HepG2 (cell line): ENCODE measurements around the gene GNG13. TPM values are rescaled to one million over a fixed set of nuclear protein-coding genes. Genes with fewer than 3 reads are reported as not detected.

Experiments used
- ATAC-seq: fragments of 200-7000 bp; cut with Tn5 transposase; 3 replicates; pipeline ENCODE4 v1.9.1; 2020; ENCODE audit warnings: mild to moderate bottlenecking, moderate library complexity
- BruUV-seq: library from RNA; stranded (reverse); fragments of 400-500 nt; replicated peaks from 2 replicates; lab custom pipeline; 2021; lab: Mats Ljungman, UMichigan
- CTCF ChIA-PET: fragments of 300-600 bp; formaldehyde crosslinking; extraction: SDS; loops from one replicate; lab custom pipeline; 2021; ENCODE audit warnings: low total read pairs, inconsistent platforms, low intra/inter-chr PET ratio; lab: Yijun Ruan, JAX
- POLR2A ChIA-PET: fragments of 350-600 bp; sonication (Branson Sonifier 250); formaldehyde crosslinking; loops from one replicate; lab custom pipeline; 2020; ENCODE audit warnings: antibody characterized with exemption, inconsistent platforms; lab: Yijun Ruan, JAX
- DNase-seq: peaks from one replicate; pipeline ENCODE4 v3.0.0-alpha.2; 2015; ENCODE audit warnings: low spot score
- FAIRE-seq: peaks from 3 replicates; lab custom pipeline; 2011; peaks lifted over from hg19 to GRCh38; lab: Jason Lieb, UNC
- H2AFZ ChIP-seq: one replicate; pipeline ENCODE4 v1.6.1; 2011; ENCODE audit warnings: low read length, inconsistent platforms
- H3K27ac ChIP-seq: fragments of 300-600 bp; 3 replicates; pipeline ENCODE4 v1.8.0; 2011; ENCODE audit warnings: mixed run types, mild to moderate bottlenecking, mixed read lengths, low read length, inconsistent platforms; ENCODE audit not compliant: insufficient read depth; ENCODE audit errors: extremely low read length
- H3K27me3 ChIP-seq, 2 experiments: fragments of 200-600 bp in 1 of 2; 2 replicates in 1 of 2; 3 replicates in 1 of 2; pipeline versions ENCODE4 v1.6.0 to v1.8.0; 2011; ENCODE audit warnings: low read length in 2 of 2, mild to moderate bottlenecking in 2 of 2, moderate library complexity in 2 of 2, inconsistent platforms in 1 of 2; ENCODE audit not compliant: insufficient read depth in 2 of 2, control insufficient read depth in 1 of 2
- H3K36me3 ChIP-seq, 2 experiments: fragments of 200-600 bp in 1 of 2; replicated peaks in 1 of 2; 2 replicates in 1 of 2; 3 replicates in 1 of 2; pipeline versions ENCODE4 v1.5.1 to v1.8.0; 2011; ENCODE audit warnings: low read length in 2 of 2, inconsistent platforms in 1 of 2; ENCODE audit not compliant: insufficient read depth in 2 of 2, control insufficient read depth in 1 of 2
- H3K4me1 ChIP-seq: 2 replicates; pipeline ENCODE4 v1.5.1; 2012; ENCODE audit warnings: low read length, inconsistent platforms; ENCODE audit not compliant: insufficient read depth
- H3K4me2 ChIP-seq: 2 replicates; pipeline ENCODE4 v1.6.0; 2011; ENCODE audit warnings: low read depth, low read length, inconsistent platforms
- H3K4me3 ChIP-seq, 3 experiments: fragments of 200-600 bp in 1 of 3; sonication (generic), shearing (Covaris generic) in 1 of 3; replicated peaks in 1 of 3; 2 replicates each; pipeline ENCODE4 v1.5.1; 2011 to 2016; ENCODE audit warnings: low read length in 3 of 3, inconsistent platforms in 2 of 3, low read depth in 2 of 3, mild to moderate bottlenecking in 2 of 3, control low read depth in 1 of 3, mixed read lengths in 1 of 3; ENCODE audit not compliant: insufficient read depth in 1 of 3
- H3K79me2 ChIP-seq: one replicate; pipeline ENCODE4 v1.6.1; 2011; ENCODE audit warnings: low read length, inconsistent platforms; ENCODE audit not compliant: insufficient read depth
- H3K9ac ChIP-seq: 2 replicates; pipeline ENCODE4 v1.6.0; 2011; ENCODE audit warnings: mild to moderate bottlenecking, low read depth, low read length, inconsistent platforms; ENCODE audit not compliant: insufficient read depth
- H3K9me3 ChIP-seq: 2 replicates; pipeline ENCODE4 v1.5.1; 2012; ENCODE audit warnings: mild to moderate bottlenecking, low read length
- H4K20me1 ChIP-seq: 2 replicates; pipeline ENCODE4 v1.6.0; 2011; ENCODE audit warnings: inconsistent platforms, mild to moderate bottlenecking, low read length, moderate library complexity; ENCODE audit not compliant: insufficient read depth
- ERF ChIP-seq: IDR thresholded peaks from 2 replicates; pipeline ENCODE4 v1.6.1; 2018; ENCODE audit warnings: missing biosample characterization, missing genetic modification reagents
- GLI4 ChIP-seq: sonication (generic); formaldehyde crosslinking; IDR thresholded peaks from 2 replicates; pipeline ENCODE4 v1.5.1; 2020; ENCODE audit warnings: missing genetic modification reagents, mild to moderate bottlenecking, moderate library complexity, borderline replicate concordance
- NFRKB ChIP-seq: fragments of 450-650 bp; IDR thresholded peaks from 2 replicates; pipeline ENCODE4 v1.6.1; 2017
- PHF8 ChIP-seq: sonication (generic); formaldehyde crosslinking; IDR thresholded peaks from 2 replicates; pipeline ENCODE4 v1.5.0; 2020; ENCODE audit warnings: missing genetic modification reagents
- PTBP1 ChIP-seq: fragments of 200-400 bp; formaldehyde crosslinking; IDR thresholded peaks from 2 replicates; pipeline ENCODE4 v1.6.1; 2018; ENCODE audit warnings: low read length, low read depth; ENCODE audit not compliant: poor library complexity, severe bottlenecking
- RARG ChIP-seq: sonication (generic); formaldehyde crosslinking; IDR thresholded peaks from 2 replicates; pipeline ENCODE4 v1.4.0; 2020; ENCODE audit warnings: low read depth, mild to moderate bottlenecking, missing genetic modification reagents
- RXRB ChIP-seq: IDR thresholded peaks from 2 replicates; pipeline ENCODE4 v1.6.1; 2016; ENCODE audit warnings: borderline replicate concordance, missing genetic modification reagents, missing compliant biosample characterization
- ZFP62 ChIP-seq: sonication (generic); formaldehyde crosslinking; IDR thresholded peaks from 2 replicates; pipeline ENCODE4 v1.4.0; 2020; ENCODE audit warnings: missing genetic modification reagents
- ZNF335 ChIP-seq: sonication (generic); formaldehyde crosslinking; IDR thresholded peaks from 2 replicates; pipeline ENCODE4 v1.4.0; 2020; ENCODE audit warnings: missing genetic modification reagents
- ZNF883 ChIP-seq: sonication (generic); formaldehyde crosslinking; IDR thresholded peaks from 2 replicates; pipeline ENCODE4 v1.5.1; 2020; ENCODE audit warnings: mild to moderate bottlenecking, missing genetic modification reagents; ENCODE audit errors: not compliant biosample characterization
- WGBS: methylation state at CpG from one replicate; pipeline ENCODE4 v1.1.6; 2017; ENCODE audit warnings: low lambda C conversion rate; 5-methylcytosine and 5-hydroxymethylcytosine counted together
- in situ Hi-C: cut with HindIII; loops from 2 replicates; pipeline ENCODE4 v1.10.0; 2017; ENCODE audit warnings: low pct_unique_long_range_greater_than_20kb; ENCODE audit not compliant: extremely low pct_ligation_motif_present
- intact Hi-C: fragments of 100-400 bp; cut with micrococcal nuclease; formaldehyde crosslinking; loops from one replicate; pipeline ENCODE4 v1.10.0; 2022; ENCODE audit not compliant: unreplicated experiment
- polyA plus RNA-seq, 8 experiments: library from polyadenylated mRNA; depleted of rRNA in 3 of 8; stranded (reverse) in 7 of 8; unstranded in 1 of 8; fragments of >200 nt; fragmentation: Illumina TruSeq in 4 of 8; extraction: Trizol in 4 of 8; gene quantifications; 2 replicates each; pipeline versions ENCODE4 v1.2.1 to v1.2.3, GENCODE V29; 2011 to 2016; ENCODE audit warnings: low read depth in 4 of 8, missing spikeins in 1 of 8, mixed read lengths in 1 of 8; ENCODE audit not compliant: insufficient read depth in 1 of 8
- total RNA-seq, 5 experiments: library from RNA; depleted of rRNA; stranded (reverse); fragments of >200 nt; fragmentation: Illumina TruSeq; extraction: Trizol; gene quantifications; 2 replicates each; pipeline ENCODE4 v1.2.3, GENCODE V29; 2016; ENCODE audit warnings: low read depth in 1 of 5
- TF ChIP-seq, protein P1 (sequence below): sonication (generic); formaldehyde crosslinking; IDR thresholded peaks from 2 replicates; pipeline ENCODE4 v1.4.0; 2020; ENCODE audit warnings: missing genetic modification reagents, mild to moderate bottlenecking, borderline replicate concordance

Gene GNG13
- total and polyA plus RNA-seq, 2 of the 13 experiments (the other 11 are each of a cell fraction or from before 2014, with no cell fraction given) = not detected

DNA sequence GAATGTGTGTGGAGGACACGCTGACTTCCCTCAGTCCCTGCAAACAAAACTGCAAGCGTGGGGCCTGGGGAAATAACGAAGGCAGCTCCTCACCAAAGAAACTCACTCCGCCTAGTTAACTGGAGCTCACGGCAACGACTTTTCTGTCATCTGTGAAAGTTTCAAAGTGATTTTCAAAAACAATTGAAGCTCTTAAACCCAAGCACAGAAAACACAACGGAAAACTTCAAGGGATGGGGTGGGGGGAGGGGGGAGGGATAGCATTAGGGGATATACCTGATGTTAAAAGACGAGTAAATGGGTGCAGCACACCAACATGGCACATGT, 3.2 kb upstream of the GNG13 start:
- Histone ChIP-seq H3K27ac (no peak overlapping the region), H4K20me1 (no peaks in the 10 kb centered on the region), H3K79me2 (no peaks in the 10 kb centered on the region), H2AFZ (no peak overlapping the region), H3K4me1 (no peaks in the 10 kb centered on the region), H3K4me2 (no peak overlapping the region), H3K9ac (no peak overlapping the region), H3K36me3 (no peaks in the 10 kb centered on the region), H3K9me3 (no peaks in the 10 kb centered on the region), H3K27me3 (peaks cover 31 to 58% of the 10 kb centered on the region in 2 experiments), H3K4me3 (no peak overlapping the region)
- ChIA-PET POLR2A (no interaction called here), CTCF (no interaction called here)
- TF ChIP-seq ZFP62 (CRISPR knock-in tag) = no peak
- TF ChIP-seq ERF (CRISPR knock-in tag) = no peak
- no peak for TF ChIP-seq PHF8 (CRISPR knock-in tag)
- no peak for TF ChIP-seq RARG (CRISPR knock-in tag)
- TF ChIP-seq RXRB (CRISPR knock-in tag) = no peak
- no peak for TF ChIP-seq ZNF883 (CRISPR knock-in tag)
- TF ChIP-seq ZNF335 (CRISPR knock-in tag) = no peak
- TF ChIP-seq PTBP1 = no peak
- TF ChIP-seq, protein P1, sequence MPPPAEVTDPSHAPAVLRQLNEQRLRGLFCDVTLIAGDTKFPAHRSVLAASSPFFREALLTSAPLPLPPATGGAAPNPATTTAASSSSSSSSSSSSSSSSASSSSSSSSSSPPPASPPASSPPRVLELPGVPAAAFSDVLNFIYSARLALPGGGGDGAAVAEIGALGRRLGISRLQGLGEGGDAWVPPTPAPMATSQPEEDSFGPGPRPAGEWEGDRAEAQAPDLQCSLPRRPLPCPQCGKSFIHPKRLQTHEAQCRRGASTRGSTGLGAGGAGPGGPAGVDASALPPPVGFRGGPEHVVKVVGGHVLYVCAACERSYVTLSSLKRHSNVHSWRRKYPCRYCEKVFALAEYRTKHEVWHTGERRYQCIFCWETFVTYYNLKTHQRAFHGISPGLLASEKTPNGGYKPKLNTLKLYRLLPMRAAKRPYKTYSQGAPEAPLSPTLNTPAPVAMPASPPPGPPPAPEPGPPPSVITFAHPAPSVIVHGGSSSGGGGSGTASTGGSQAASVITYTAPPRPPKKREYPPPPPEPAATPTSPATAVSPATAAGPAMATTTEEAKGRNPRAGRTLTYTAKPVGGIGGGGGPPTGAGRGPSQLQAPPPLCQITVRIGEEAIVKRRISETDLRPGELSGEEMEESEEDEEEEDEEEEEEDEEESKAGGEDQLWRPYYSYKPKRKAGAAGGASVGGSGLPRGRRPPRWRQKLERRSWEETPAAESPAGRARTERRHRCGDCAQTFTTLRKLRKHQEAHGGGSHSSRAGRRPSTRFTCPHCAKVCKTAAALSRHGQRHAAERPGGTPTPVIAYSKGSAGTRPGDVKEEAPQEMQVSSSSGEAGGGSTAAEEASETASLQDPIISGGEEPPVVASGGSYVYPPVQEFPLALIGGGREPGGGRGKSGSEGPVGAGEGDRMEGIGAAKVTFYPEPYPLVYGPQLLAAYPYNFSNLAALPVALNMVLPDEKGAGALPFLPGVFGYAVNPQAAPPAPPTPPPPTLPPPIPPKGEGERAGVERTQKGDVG (CRISPR knock-in tag) = no peak
- TF ChIP-seq NFRKB = no peak
- TF ChIP-seq GLI4 = no peak
- WGBS = 22% methylated on average over 8 of the region's 8 CpGs
- in situ Hi-C loops (loop anchor here (25.0 kb wide), 1 partner anchor 409 kb away; no protein-coding TSS in a partner anchor), intact Hi-C loops (no loop called here)
- no peak for DNase-seq
- no TSS peak for BruUV-seq
- FAIRE-seq = no peak
- ATAC-seq = no peak
